Measurements from ENCODE around the gene UPF1. TPM values are rescaled to one million over a fixed set of nuclear protein-coding genes. Genes with fewer than 3 reads are reported as not detected.
A peak's percentile ranks its signal among the peaks of the same experiment; 100 is the strongest.

UPF1 gene
- total RNA-seq, 1 donor from 2014 or later: 225 TPM

- intact Hi-C loops (cut with DNase I): loop anchor here (2.0 to 10.0 kb wide), 3 partner anchors 163 to 391 kb away; partner anchors contain the start of gene CRTC1
- no peaks in the 10 kb centered on the region for H3K9me3 ChIP-seq
- H3K27me3 ChIP-seq: no peaks in the 10 kb centered on the region
- peak overlapping the region in 1 of 2 donors; percentile 18 for H3K4me3 ChIP-seq
- DNase-seq (ENCODE audit: low spot score in 2 of 2): no peak
- TF ChIP-seq, protein P1, sequence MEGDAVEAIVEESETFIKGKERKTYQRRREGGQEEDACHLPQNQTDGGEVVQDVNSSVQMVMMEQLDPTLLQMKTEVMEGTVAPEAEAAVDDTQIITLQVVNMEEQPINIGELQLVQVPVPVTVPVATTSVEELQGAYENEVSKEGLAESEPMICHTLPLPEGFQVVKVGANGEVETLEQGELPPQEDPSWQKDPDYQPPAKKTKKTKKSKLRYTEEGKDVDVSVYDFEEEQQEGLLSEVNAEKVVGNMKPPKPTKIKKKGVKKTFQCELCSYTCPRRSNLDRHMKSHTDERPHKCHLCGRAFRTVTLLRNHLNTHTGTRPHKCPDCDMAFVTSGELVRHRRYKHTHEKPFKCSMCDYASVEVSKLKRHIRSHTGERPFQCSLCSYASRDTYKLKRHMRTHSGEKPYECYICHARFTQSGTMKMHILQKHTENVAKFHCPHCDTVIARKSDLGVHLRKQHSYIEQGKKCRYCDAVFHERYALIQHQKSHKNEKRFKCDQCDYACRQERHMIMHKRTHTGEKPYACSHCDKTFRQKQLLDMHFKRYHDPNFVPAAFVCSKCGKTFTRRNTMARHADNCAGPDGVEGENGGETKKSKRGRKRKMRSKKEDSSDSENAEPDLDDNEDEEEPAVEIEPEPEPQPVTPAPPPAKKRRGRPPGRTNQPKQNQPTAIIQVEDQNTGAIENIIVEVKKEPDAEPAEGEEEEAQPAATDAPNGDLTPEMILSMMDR (IDR thresholded peaks at IDR 0.05): no peak
- H3K4me1 ChIP-seq: peaks cover 23 to 47% of the 10 kb centered on the region in 2 donors
- H3K36me3 ChIP-seq: peaks cover 28 to 29% of the 10 kb centered on the region in 2 donors
- H3K27ac ChIP-seq: peak overlapping the region; percentile 81 to 90
Observed at GRCh38 chr19:18847549-18848463, 16.0 kb downstream of the UPF1 start.

DNA sequence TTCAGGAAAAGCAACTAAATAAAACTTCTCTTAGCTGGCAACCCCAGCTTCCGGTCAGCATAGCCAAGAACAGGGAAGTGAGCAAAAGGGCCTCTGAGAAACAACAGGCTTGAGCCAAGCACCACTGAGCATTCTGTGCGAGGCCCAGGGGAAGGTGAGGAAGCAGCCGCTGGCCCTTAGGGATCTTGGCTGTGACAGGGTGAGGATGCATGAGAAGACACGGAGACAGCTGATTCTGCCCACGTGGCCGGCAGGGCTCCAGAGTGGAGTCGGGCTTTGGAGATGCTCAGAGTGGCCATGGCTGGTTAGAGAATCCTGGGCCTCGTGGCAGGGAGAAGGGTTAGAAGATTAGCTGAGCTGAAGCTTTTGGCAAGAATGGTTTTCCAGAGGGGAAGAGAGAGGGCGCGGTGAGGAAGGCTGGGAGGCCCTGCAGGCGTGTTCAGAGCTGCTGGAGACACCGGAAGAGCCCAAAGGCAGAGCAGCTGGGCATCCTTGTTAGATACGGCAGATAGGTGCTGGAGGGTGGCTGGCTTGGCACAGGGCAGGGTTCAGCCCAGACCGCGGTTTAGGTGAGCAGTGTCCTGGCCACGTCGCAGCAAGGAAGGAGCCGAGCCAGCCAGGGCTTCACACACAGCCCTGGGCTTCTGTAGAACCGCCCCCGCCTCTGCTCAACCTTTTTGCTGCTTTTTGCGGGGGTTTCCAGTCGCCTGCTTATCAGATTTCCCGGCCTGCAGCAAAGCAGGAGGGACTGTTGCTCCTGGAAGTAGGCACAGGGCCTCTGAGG, 17.3 kb downstream of the UPF1 start:
- peak; percentile 66 to 91 for DNase-seq (ENCODE audit: low spot score in 2 of 2)
- H3K9me3 ChIP-seq: no peaks in the 10 kb centered on the region
- intact Hi-C loops (cut with DNase I): loop anchor here (2.0 to 10.0 kb wide), 3 partner anchors 164 to 392 kb away; partner anchors contain the start of gene CRTC1
- H3K36me3 ChIP-seq: peaks cover 40 to 41% of the 10 kb centered on the region in 2 donors
- H3K4me1 ChIP-seq: peaks cover 23 to 43% of the 10 kb centered on the region in 2 donors
- peak overlapping the region; percentile 81 to 90 for H3K27ac ChIP-seq
- H3K27me3 ChIP-seq: no peaks in the 10 kb centered on the region
- peak overlapping the region; percentile 18 to 28 for H3K4me3 ChIP-seq
- TF ChIP-seq, protein P1 (IDR thresholded peaks at IDR 0.05): no peak

DNA sequence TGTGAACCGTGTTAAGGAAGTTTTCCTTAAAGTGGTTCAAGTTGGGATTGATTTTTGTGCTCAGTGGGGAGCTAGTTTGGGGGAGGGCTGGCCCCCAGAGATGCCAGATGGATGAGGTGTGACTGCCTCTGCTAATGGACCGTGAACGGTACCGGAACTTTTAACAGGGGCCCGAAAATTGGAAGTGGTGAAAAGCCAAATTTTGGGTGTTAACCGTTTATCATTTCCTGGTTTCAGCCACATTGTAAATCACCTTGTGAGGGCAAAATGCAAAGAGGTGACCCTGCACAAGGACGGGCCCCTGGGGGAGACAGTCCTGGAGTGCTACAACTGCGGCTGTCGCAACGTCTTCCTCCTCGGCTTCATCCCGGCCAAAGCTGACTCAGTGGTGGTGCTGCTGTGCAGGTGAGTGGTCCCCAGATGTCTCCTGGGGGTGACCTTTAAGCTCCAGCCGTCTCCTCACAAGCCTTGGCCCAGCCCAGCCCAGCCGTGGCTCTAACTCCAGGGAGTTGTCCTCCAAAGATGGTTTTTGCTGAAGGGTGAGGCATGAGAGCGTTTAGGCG, 18.2 kb downstream of the UPF1 start:
- Histone ChIP-seq H3K36me3 (peaks cover 49% of the 10 kb centered on the region in 2 donors), H3K4me1 (peaks cover 23 to 43% of the 10 kb centered on the region in 2 donors), H3K27ac (peak overlapping the region; percentile 81 to 90), H3K27me3 (no peaks in the 10 kb centered on the region), H3K9me3 (no peaks in the 10 kb centered on the region), H3K4me3 (no peak overlapping the region)
- DNase-seq (ENCODE audit: low spot score in 2 of 2): no peak
- TF ChIP-seq, protein P1 (IDR thresholded peaks at IDR 0.05): no peak
- intact Hi-C loops (cut with DNase I): loop anchor here (2.0 to 10.0 kb wide), 3 partner anchors 165 to 393 kb away; partner anchors contain the start of gene CRTC1

DNA sequence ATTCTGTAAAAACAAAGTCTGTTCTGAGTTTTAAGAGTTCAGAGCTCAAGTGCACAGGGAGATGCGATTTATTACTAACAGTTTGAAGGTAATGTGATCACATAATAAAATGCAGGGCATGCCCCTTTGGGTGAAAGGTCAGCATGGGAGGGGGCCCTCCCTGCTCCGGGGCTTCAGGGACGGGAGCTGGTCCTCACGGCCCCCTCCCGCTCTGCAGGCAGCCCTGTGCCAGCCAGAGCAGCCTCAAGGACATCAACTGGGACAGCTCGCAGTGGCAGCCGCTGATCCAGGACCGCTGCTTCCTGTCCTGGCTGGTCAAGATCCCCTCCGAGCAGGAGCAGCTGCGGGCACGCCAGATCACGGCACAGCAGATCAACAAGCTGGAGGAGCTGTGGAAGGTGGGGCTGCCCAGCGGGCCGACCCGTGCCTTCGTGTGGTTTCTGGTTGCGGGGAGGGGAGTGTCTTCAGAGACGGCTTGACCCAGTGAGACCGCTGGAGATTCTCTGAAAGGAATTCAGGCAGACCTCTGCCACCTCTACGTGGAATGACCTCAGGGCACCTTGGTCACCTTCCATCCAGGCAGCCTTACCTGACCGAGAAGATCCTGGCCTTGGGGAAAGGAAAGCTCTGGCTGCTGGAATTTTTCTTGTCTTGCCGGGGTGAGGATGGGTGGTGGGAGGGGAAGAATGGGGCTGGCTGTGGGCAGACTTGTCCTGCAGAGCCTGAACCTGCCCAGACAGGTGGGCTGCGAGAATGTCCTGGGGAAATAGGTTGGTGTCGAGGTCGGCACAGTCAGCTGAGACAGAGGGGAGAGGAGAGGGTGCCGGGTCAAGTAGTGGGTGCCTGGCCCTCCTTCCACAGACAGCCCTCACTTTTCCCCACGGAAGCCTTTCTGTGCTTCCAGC, 19.0 kb downstream of the UPF1 start:
- TF ChIP-seq, protein P1 (IDR thresholded peaks at IDR 0.05): no peak
- intact Hi-C loops (cut with DNase I): no loop called here
- H3K27me3 ChIP-seq: no peaks in the 10 kb centered on the region
- no peak overlapping the region for H3K4me3 ChIP-seq
- peaks cover 23 to 43% of the 10 kb centered on the region in 2 donors for H3K4me1 ChIP-seq
- peaks cover 57% of the 10 kb centered on the region in 2 donors for H3K36me3 ChIP-seq
- no peak for DNase-seq (ENCODE audit: low spot score in 2 of 2)
- H3K9me3 ChIP-seq: no peaks in the 10 kb centered on the region
- peak overlapping the region; percentile 81 to 90 for H3K27ac ChIP-seq

Data from ascending aorta (tissue), 2 donors.